HFFc6 (cell line): Measurements from ENCODE around the gene SEMA4D. TPM values are rescaled to one million over a fixed set of nuclear protein-coding genes. Genes with fewer than 3 reads are reported as not detected.

Experiments
- DNase-seq: peaks from one replicate; pipeline ENCODE4 v3.0.0-alpha.2; 2018
- H3K27ac Mint-ChIP-seq: 2 replicates; pipeline ENCODE4 v1.8.0; 2020; ENCODE audit warnings: mild to moderate bottlenecking, mixed read lengths
- H3K27me3 Mint-ChIP-seq: 2 replicates; pipeline ENCODE4 v1.8.0; 2021; ENCODE audit warnings: mild to moderate bottlenecking, moderate library complexity, mixed read lengths; ENCODE audit not compliant: insufficient read depth
- H3K36me3 Mint-ChIP-seq: 2 replicates; pipeline ENCODE4 v1.8.0; 2021; ENCODE audit warnings: low read depth, mixed read lengths
- H3K4me1 Mint-ChIP-seq: 2 replicates; pipeline ENCODE4 v1.8.0; 2020; ENCODE audit warnings: low read depth, mixed read lengths
- H3K4me3 Mint-ChIP-seq: 2 replicates; pipeline ENCODE4 v1.8.0; 2020; ENCODE audit warnings: mild to moderate bottlenecking, moderate library complexity, mixed read lengths
- H3K9me3 Mint-ChIP-seq: 2 replicates; pipeline ENCODE4 v1.8.0; 2020; ENCODE audit warnings: mild to moderate bottlenecking, mixed read lengths
- total RNA-seq, 6 experiments: library from RNA; stranded (reverse); fragmentation: NEBNext Ultra II Directional; extraction: Animal tissue kit (Norgen Biotek cat#: 25700); gene quantifications; 2 replicates in 1 of 6; 3 replicates in 5 of 6; pipeline ENCODE4 v1.2.3, GENCODE V29; 2021
- TF ChIP-seq, protein P1 (sequence below): fragments of 200-600 bp; sonication (generic); IDR thresholded peaks from 2 replicates; pipeline ENCODE4 v1.5.0; 2021; ENCODE audit warnings: antibody characterized with exemption, mild to moderate bottlenecking

Gene SEMA4D
- total RNA-seq, 6 experiments from 2014 or later = not detected

DNA sequence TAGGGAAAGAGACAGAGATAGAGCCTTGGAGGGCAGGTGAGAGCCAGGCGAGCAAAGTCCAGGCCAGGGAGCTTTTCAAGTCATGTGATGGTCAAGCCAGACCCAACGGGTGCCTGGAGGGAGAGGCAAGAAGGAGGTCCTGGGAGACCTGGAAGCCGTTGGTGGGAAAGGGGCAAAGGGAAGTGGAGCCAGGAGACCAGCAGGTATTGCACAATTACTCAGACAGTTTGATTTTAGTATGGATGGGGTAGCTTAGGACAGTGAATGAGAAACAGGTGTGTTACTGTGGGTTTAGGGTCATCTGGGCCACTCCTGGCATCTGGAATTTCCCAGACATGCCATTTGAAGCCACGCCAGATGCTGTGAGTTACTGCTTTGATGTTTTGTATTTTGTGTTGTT, 174.5 kb downstream of the SEMA4D start:
- Mint-ChIP-seq H3K36me3 (peaks cover 21% of the 10 kb centered on the region; the same call in 1 of the 2 replicates), H3K27ac (peak overlapping the region; percentile 30), H3K4me3 (no peak overlapping the region), H3K9me3 (no peaks in the 10 kb centered on the region), H3K27me3 (no peaks in the 10 kb centered on the region), H3K4me1 (peaks cover 44% of the 10 kb centered on the region)
- TF ChIP-seq, protein P1, sequence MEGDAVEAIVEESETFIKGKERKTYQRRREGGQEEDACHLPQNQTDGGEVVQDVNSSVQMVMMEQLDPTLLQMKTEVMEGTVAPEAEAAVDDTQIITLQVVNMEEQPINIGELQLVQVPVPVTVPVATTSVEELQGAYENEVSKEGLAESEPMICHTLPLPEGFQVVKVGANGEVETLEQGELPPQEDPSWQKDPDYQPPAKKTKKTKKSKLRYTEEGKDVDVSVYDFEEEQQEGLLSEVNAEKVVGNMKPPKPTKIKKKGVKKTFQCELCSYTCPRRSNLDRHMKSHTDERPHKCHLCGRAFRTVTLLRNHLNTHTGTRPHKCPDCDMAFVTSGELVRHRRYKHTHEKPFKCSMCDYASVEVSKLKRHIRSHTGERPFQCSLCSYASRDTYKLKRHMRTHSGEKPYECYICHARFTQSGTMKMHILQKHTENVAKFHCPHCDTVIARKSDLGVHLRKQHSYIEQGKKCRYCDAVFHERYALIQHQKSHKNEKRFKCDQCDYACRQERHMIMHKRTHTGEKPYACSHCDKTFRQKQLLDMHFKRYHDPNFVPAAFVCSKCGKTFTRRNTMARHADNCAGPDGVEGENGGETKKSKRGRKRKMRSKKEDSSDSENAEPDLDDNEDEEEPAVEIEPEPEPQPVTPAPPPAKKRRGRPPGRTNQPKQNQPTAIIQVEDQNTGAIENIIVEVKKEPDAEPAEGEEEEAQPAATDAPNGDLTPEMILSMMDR = no peak
- DNase-seq = no peak

DNA sequence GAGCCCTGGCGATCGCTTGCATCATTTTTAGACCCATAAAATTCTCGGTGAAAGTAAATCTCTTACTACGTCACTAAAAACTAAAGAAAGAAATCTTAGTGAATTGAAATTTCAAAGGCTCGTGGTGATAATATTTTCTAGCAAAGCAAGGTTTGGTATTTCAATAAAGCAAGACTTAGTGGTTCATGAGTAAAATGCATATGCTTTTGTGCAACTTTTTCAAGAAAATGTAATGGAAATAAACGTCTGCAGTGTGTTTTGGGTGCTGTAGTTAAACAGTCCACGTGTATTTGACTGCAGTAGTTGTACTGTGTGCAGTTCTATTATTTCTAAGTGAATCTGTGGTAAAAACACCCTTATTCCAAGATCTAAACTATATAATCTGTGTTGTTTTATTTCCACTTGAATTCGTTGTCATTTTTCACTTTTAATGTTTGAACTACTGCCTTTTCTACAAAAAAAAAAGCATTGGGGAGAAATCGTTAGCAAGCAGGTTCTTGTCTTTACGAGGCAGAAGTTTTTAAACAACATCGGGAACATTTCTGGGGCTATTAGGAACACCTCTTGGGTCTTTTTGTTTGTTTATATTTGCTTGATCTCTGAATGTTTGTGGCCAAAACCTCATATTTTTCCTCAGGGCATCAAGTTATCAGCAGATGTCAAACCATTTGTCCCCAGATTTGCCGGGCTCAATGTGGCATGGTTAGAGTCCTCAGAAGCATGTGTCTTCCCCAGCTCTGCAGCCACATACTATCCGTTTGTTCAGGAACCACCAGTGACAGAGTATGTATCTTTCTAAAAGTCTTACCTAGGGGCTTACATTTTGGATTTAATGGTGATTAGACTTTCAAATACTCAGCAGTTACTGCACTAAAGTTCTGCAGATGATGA, 178.7 kb downstream of the SEMA4D start:
- Mint-ChIP-seq H3K27ac (peak overlapping the region; percentile 97), H3K4me1 (peaks cover 73% of the 10 kb centered on the region), H3K36me3 (peaks cover 40% of the 10 kb centered on the region), H3K4me3 (peak overlapping the region; percentile 90), H3K27me3 (no peaks in the 10 kb centered on the region), H3K9me3 (no peaks in the 10 kb centered on the region)
- TF ChIP-seq, protein P1 = peak; percentile 17; the same call in 1 of the 2 replicates
- no peak for DNase-seq

DNA sequence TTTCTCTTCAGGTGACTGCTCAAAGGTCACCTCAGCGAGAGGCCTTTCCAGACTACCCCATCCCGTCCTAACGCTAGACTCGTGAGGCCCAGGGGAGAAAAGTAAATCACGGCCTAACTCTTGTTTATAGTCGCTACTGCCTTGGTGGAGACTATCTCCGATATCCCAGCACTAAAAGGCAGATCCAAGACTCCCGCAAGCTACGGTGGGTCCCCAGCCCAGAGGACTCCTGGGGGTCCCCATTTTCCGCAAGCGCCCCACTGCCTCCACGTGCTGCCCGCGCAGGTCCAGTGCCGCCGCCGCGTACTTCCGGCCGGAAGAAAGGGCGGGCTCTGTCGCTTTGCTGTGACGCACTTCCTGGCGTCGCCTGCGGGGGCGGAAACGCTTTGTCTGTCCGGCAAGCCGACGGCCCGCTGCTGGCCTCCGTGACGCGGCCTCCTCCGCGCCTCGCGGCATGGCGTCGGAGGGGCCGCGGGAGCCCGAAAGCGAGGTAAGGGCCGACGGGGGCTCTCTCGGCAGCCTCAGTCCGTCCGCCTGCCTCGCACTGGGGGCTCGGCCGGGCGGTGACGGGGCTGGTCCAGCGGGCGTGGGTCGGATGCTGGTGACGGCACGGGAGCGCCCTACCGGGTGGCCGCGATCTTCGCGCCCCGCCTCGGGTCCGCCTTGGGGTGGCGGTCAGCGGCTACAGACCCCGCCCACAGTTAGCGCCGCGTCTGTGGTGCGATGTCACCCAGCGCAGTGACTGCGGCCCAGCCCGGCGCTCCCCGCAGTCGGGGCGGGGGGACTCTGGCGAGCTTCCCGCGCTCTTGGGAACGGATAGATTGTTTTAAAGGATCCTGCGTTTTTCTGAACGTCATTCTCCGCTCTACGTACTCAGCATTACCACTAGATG, 179.5 kb downstream of the SEMA4D start, which contains the start of gene SECISBP2:
Gene SECISBP2 (plus strand): TSS at position 378 of the 892 bp plus-strand sequence. CDS start 77 bp downstream, at position 455.
- H3K4me1 Mint-ChIP-seq = peaks cover 73% of the 10 kb centered on the region
- H3K27ac Mint-ChIP-seq = peak within 1 kb of the TSS; percentile 97
- no peaks in the 10 kb centered on the region for H3K27me3 Mint-ChIP-seq
- TF ChIP-seq, protein P1 = peak; percentile 87
- peak; percentile 95 for DNase-seq
- no peaks in the 10 kb centered on the region for H3K9me3 Mint-ChIP-seq
- peak within 1 kb of the TSS; percentile 90 for H3K4me3 Mint-ChIP-seq
- H3K36me3 Mint-ChIP-seq = peaks cover 42% of the 10 kb centered on the region

DNA sequence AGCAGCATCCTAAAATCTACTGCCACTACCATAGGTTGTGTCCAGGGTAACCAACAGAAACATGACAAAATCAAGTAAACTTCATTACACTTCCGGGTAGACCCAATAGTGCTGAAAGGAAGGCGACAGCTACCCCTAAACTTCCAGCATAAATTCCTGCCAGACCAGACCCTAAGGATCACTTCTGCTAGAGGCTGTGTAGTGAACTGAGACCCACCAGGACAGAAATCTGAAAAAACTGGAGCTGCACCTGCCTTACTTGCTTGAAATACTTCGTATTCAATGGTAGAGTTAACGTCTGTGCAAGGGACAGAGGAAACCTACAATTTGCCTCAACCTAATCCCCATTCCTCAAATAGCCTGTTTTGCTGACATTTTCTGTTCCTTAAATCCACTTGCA, 180.6 kb downstream of the SEMA4D start:
- Mint-ChIP-seq H3K27ac (peak overlapping the region; percentile 97), H3K4me3 (peak overlapping the region; percentile 88), H3K9me3 (no peaks in the 10 kb centered on the region), H3K36me3 (peaks cover 49% of the 10 kb centered on the region), H3K4me1 (peaks cover 72% of the 10 kb centered on the region), H3K27me3 (no peaks in the 10 kb centered on the region)
- TF ChIP-seq, protein P1 = no peak
- no peak for DNase-seq

DNA sequence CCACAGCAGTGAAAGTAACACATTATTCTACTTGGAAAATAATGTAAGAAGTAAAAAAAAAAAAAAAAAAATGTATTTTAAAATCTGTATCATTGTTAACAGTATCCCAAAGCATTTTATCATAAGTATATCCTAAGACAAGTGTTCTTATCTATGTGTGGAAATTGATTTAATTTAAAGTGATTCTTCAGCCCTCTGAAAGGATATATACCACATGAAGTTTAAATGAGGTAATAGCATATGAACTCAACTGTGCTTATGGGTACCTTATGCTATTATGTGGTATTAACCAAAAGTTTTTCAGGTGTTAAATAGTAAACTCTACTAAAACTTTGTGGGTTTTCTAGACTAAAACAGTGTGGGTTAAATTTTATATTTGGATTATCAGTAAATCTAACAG, 182.4 kb downstream of the SEMA4D start:
- TF ChIP-seq, protein P1 = no peak
- no peak for DNase-seq
- Mint-ChIP-seq H3K4me1 (peaks cover 59% of the 10 kb centered on the region), H3K9me3 (no peaks in the 10 kb centered on the region), H3K4me3 (peak overlapping the region; percentile 90; the same call in 1 of the 2 replicates), H3K27me3 (peaks cover 6% of the 10 kb centered on the region; the same call in 1 of the 2 replicates), H3K36me3 (peaks cover 40% of the 10 kb centered on the region), H3K27ac (peak overlapping the region; percentile 99)
